Skeletal muscle satellite cell (primary cell): ENCODE data around the gene NKX6-1. TPM values are rescaled to one million over a fixed set of nuclear protein-coding genes. Genes with fewer than 3 reads are reported as not detected.

Experiments used
- H3K27me3 ChIP-seq: 2 replicates; pipeline ENCODE4 v1.7.0; 2013; ENCODE audit warnings: low read length; ENCODE audit not compliant: control insufficient read depth, insufficient read depth
- H3K36me3 ChIP-seq: 2 replicates; pipeline ENCODE4 v1.7.0; 2013; ENCODE audit warnings: mild to moderate bottlenecking, control low read depth, low read length; ENCODE audit not compliant: insufficient read depth
- H3K4me1 ChIP-seq: 2 replicates; pipeline ENCODE4 v1.7.0; 2013; ENCODE audit warnings: low read length; ENCODE audit not compliant: control insufficient read depth, insufficient read depth
- H3K4me2 ChIP-seq: 2 replicates; pipeline ENCODE4 v1.7.0; 2013; ENCODE audit warnings: mild to moderate bottlenecking, low read length
- H3K4me3 ChIP-seq: 2 replicates; pipeline ENCODE4 v1.7.0; 2013; ENCODE audit warnings: low read length
- H3K9ac ChIP-seq: 2 replicates; pipeline ENCODE4 v1.7.0; 2013; ENCODE audit warnings: mild to moderate bottlenecking, low read depth, low read length, moderate library complexity
- H3K9me3 ChIP-seq: replicated peaks from 2 replicates; pipeline ENCODE4 v1.7.0; 2013; ENCODE audit warnings: mild to moderate bottlenecking, control low read depth, low read length
- total RNA-seq: library from RNA; depleted of rRNA; stranded (reverse); fragments of >200 nt; gene quantifications from 2 replicates; pipeline ENCODE4 v1.2.3, GENCODE V29; 2012; rRNA removed

The NKX6-1 gene
- 0.22 TPM in 1 of 2 replicates, not detected in the other for total RNA-seq

DNA sequence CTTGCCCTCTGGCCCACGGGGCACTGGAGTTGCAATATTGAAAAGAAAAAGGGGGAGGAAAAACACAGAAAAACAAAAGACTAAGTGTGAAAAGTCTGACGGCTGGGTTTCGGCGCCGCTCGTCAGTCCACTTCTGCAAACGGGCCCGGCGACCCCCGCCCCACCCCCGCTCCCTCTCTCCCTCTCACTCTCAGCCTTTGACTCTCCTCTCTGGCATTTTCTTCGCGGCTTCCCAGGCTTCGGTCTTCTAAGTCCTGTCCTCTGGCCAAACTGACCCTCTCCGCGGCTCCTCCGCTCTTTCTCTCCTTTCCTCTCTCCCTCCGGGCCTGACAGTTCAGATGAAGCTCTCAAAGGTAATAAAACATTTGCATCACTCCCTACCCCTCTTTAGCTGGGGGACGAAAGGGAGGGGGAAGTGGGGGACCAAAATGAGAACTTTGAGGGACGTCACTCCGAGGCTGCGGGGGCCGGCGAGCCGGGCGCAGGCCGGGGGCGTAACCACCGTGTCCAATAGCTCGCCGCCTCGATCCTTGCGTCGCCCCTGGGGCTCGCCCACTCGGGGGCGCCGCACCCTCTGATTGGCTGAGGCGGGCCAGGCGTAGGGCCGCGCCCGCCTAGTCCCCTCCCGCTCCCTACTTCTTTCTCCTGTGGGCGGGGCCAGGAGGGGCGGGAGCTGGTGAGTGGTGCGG, at the start of gene NKX6-1:
Gene NKX6-1, minus strand, starts transcription at position 358 of the 689 bp plus-strand sequence. CDS start 1,064 bp downstream, outside the sequence.
- peak within 1 kb of the TSS; percentile 74 for H3K9ac ChIP-seq
- peak within 1 kb of the TSS; percentile 82 for H3K4me3 ChIP-seq
- H3K9me3 ChIP-seq, result no peaks in the 10 kb centered on the region
- H3K4me1 ChIP-seq, result peaks cover 25% of the 10 kb centered on the region
- peak within 1 kb of the TSS; percentile 98 for H3K4me2 ChIP-seq
- H3K27me3 ChIP-seq, result peaks cover 43% of the 10 kb centered on the region
- no peaks in the 10 kb centered on the region for H3K36me3 ChIP-seq

DNA sequence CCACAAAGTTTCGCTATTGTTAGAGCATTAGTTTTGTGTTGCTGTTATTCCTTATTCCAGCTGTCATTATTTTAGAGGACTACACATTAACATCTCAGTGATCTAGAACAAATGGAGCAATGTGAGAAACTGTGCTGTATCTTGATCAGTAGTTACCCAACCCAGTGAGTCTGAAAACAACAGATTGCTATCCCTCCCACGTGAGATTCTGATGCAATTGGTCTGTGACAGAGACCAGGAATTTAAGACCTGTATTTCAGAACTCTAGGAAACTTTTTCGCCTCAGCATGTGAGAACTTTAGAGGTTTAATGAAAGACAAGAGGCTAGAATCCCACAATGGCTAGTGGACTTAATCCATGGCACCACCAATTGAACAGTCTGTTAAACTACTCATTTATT, 48.1 kb upstream of the NKX6-1 start:
- H3K4me3 ChIP-seq, result no peak overlapping the region
- H3K4me2 ChIP-seq, result no peak overlapping the region
- no peaks in the 10 kb centered on the region for H3K4me1 ChIP-seq
- no peak overlapping the region for H3K9ac ChIP-seq
- no peaks in the 10 kb centered on the region for H3K36me3 ChIP-seq
- H3K27me3 ChIP-seq, result peaks cover 10% of the 10 kb centered on the region
- no peaks in the 10 kb centered on the region for H3K9me3 ChIP-seq

DNA sequence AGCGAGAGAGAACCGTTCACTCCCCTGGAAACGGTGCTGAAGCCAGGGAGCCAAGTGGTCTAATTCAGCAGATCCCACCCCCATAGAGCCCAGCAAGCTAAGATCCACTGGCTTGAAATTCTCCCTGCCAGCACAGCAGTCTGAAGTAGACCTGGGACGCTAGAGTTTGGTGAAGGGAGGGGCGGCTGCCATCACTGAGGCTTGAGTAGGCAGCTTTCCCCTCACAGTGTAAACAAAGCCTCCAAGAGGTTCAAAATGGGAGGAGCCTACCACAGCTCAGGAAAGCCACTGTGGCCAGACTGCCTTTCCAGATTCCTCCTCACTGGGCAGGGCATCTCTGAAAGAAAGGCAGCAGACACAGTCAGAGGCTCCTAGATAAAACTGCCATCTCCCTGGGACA, 46.0 kb upstream of the NKX6-1 start:
- Histone ChIP-seq H3K27me3 (peaks cover 6% of the 10 kb centered on the region), H3K4me2 (no peak overlapping the region), H3K4me1 (no peaks in the 10 kb centered on the region), H3K9me3 (no peaks in the 10 kb centered on the region), H3K36me3 (no peaks in the 10 kb centered on the region), H3K4me3 (no peak overlapping the region), H3K9ac (no peak overlapping the region)

DNA sequence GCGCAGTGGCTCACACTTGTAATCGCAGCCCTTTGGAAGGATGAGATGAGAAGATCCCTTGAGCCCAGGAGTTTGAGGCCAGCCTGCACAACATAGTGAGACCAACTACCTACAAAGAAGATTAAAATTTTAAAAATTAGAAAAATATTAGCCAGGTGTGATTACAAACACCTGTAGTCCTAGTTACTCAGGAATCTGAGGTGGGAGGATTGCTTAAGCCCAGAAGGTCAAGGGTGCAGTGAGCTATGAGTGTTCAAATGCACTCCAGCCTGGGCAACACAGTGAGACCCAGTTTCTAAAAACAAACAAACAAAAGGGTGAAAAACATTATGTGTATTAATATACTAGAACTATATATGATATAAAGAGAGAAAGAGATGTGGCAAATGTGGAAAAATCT, 36.8 kb upstream of the NKX6-1 start:
- no peaks in the 10 kb centered on the region for H3K4me1 ChIP-seq

DNA sequence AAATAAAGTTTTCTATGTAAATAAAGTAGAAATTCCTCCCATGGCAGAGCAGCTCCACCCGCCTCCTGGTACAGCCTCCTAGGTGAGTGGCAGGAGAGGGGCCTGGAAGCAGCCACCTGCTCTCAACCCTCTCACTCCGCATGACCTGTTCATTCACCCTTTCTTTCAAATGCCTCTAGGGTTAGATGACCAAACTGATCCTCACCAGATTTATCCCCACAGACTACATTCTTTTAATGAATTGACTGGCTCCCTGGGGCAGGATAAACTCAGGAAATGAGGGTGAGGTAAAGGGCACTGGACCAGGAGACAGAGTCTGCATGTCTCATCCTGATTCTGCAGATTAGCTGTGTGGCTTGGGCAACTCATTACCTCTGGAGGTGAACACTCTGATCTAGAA, 32.6 kb upstream of the NKX6-1 start:
- Histone ChIP-seq H3K9me3 (no peaks in the 10 kb centered on the region), H3K36me3 (no peaks in the 10 kb centered on the region), H3K9ac (no peak overlapping the region), H3K4me3 (no peak overlapping the region), H3K4me2 (no peak overlapping the region), H3K27me3 (peaks cover 14% of the 10 kb centered on the region), H3K4me1 (peaks cover 4% of the 10 kb centered on the region)

More for the DNA sequence above, 36.8 kb upstream of the NKX6-1 start:
- Histone ChIP-seq H3K4me3 (no peak overlapping the region), H3K4me2 (no peak overlapping the region), H3K36me3 (no peaks in the 10 kb centered on the region), H3K9me3 (no peaks in the 10 kb centered on the region), H3K27me3 (no peaks in the 10 kb centered on the region), H3K9ac (no peak overlapping the region)

DNA sequence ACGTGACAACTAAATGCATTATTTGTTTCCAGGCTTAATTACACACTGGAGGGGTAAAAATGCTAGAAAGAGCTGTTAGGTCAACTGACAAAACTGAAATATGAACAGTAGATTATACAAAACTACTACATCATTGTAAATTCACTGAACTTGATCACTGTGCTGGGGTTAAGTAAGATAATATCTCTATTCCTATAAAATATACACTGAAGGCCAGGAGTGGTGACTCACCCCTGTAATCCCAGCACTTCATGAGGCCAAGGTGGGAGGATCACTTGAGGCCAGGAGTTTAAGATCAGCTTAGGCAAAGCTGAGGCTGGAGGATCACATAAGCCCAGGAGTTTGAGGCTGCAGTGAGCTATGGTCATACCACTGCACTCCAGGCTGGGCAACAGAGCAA, 31.8 kb upstream of the NKX6-1 start:
- Histone ChIP-seq H3K9ac (no peak overlapping the region), H3K27me3 (peaks cover 20% of the 10 kb centered on the region), H3K4me3 (no peak overlapping the region), H3K9me3 (no peaks in the 10 kb centered on the region), H3K36me3 (no peaks in the 10 kb centered on the region), H3K4me2 (no peak overlapping the region), H3K4me1 (peaks cover 4% of the 10 kb centered on the region)

DNA sequence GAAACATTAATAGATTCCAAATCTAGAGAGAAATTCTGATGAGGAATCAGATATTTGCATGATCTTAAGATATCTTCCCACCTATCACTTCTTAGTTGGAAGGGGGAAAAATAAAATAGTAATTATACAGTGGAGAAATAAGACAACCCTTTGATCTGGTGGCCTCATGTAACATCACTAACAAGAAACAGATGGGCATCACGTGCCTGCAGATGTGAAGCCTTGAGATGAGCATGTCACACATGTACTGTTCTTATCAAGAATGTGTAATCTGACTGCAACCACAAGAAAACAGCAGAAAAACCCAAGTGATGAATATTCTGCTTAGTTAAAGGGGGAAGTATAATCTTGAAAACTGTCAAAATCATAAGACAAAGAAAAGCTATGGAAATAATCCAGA, 31.4 kb upstream of the NKX6-1 start:
- H3K9me3 ChIP-seq, result no peaks in the 10 kb centered on the region
- no peak overlapping the region for H3K4me2 ChIP-seq
- no peak overlapping the region for H3K4me3 ChIP-seq
- no peaks in the 10 kb centered on the region for H3K36me3 ChIP-seq
- no peak overlapping the region for H3K9ac ChIP-seq
- peaks cover 24% of the 10 kb centered on the region for H3K27me3 ChIP-seq
- peaks cover 4% of the 10 kb centered on the region for H3K4me1 ChIP-seq

DNA sequence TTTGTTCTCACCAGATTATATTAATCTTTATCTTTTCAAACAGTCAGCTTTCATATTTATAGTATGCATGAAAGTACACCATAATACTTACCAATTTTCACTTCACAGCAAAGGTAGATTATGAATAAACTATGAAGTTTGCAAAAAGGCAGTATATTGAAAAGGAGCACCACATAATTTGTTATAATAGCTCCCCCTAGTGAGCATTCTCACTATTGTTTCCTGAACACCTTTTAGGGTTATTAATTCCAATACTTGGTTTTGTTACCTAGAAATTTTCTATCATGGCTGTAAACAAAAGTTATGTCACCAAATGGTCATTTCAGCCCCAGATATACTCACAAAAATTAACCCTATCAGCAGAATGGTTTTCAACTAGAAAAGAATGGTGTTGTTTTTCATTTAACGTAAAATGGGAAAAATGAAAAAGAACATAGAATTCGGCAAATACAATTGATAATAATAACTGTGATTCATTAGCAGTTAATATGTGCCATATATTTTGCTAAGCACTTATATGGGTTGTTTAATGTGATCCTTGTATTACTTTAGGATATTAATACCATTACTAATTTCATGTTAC, 30.2 kb upstream of the NKX6-1 start:
- H3K36me3 ChIP-seq, result no peaks in the 10 kb centered on the region
- no peak overlapping the region for H3K4me3 ChIP-seq
- no peak overlapping the region for H3K9ac ChIP-seq
- H3K9me3 ChIP-seq, result no peaks in the 10 kb centered on the region
- H3K4me2 ChIP-seq, result no peak overlapping the region
- peaks cover 24% of the 10 kb centered on the region for H3K27me3 ChIP-seq
- H3K4me1 ChIP-seq, result peaks cover 4% of the 10 kb centered on the region

DNA sequence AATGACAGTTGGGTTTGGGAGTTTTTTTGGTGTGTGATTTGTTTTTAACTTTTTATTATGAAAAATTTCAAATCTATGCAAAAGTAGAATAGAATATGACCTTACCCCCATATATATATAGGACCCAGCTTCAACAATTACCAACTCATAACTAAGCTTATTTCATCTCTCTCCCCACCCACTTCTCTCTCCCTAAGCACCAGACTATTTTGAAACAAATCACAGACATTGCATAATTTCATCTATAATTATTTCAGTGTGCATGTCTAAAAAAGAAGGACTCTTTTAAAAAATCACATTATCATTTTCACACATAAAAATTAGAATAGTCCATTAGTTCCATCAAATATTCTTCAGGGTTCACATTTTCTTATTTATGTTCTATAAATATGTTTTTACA, 28.3 kb upstream of the NKX6-1 start:
- no peaks in the 10 kb centered on the region for H3K9me3 ChIP-seq
- H3K9ac ChIP-seq, result no peak overlapping the region

DNA sequence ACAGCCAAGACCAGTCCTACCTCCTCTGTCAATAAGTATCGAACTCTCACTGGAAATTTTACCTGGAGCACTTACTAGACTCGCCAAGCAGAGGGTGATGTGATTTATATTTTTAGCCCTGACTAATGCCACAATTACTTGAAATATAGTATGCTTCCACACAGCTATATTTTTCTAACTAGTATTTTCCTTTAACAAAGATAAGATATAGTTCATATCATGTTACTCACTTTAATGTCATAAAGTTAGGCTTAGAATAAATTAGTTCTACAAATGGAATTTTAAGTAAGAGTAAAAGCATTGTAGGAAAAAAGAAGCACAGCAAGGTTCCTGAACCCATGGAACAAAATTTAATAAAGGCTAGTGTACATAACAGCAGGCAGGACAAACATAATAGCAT, 16.0 kb upstream of the NKX6-1 start:
- Histone ChIP-seq H3K9ac (no peak overlapping the region), H3K4me3 (no peak overlapping the region), H3K9me3 (no peaks in the 10 kb centered on the region), H3K4me2 (no peak overlapping the region), H3K27me3 (peaks cover 38% of the 10 kb centered on the region), H3K4me1 (no peaks in the 10 kb centered on the region), H3K36me3 (no peaks in the 10 kb centered on the region)

More for the DNA sequence above, 28.3 kb upstream of the NKX6-1 start:
- Histone ChIP-seq H3K4me3 (no peak overlapping the region), H3K36me3 (no peaks in the 10 kb centered on the region), H3K4me2 (no peak overlapping the region), H3K27me3 (peaks cover 24% of the 10 kb centered on the region), H3K4me1 (peaks cover 4% of the 10 kb centered on the region)

DNA sequence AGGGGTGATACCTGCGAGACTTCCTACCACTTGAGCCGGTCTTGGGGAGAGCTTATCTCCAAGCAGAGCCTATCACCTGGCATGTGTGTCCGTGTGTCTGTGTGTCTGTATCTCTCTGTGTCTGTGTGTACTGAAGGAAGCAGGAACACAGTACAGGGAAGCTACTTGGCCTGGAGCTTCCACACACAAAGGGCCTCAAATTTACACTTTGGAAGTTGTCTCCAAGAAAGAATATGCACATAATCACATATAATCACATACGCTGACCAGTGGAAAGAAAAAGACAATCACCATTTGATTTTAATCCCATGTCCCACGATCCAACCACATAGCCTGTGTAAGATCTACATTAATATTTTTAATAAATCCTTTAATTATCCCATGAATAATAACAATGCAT, 13.2 kb upstream of the NKX6-1 start:
- Histone ChIP-seq H3K27me3 (peaks cover 39% of the 10 kb centered on the region), H3K4me3 (no peak overlapping the region), H3K9me3 (no peaks in the 10 kb centered on the region), H3K9ac (no peak overlapping the region), H3K4me2 (no peak overlapping the region), H3K4me1 (no peaks in the 10 kb centered on the region), H3K36me3 (no peaks in the 10 kb centered on the region)

DNA sequence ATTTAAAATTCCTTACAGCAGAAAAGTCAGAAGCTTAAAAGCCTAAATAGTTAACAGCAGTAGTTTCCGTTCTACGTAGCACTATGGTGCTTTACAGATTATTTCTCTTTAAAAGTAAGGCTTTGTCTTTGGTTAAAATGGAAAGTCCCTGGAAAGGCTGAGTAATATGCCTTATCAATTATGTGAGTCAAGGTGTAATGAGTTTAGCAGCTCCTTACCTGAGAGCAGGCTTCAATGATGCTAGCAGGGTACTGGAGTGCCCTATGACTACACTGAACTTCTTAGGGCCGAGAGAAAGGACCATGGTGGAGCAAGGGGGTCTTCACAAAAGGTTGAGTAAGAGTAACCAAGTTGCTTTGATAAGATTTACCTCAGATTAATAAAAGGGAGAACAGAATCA, 12.6 kb upstream of the NKX6-1 start:
- Histone ChIP-seq H3K4me3 (no peak overlapping the region), H3K9me3 (no peaks in the 10 kb centered on the region), H3K9ac (no peak overlapping the region), H3K4me2 (no peak overlapping the region), H3K4me1 (no peaks in the 10 kb centered on the region), H3K36me3 (no peaks in the 10 kb centered on the region), H3K27me3 (peaks cover 33% of the 10 kb centered on the region)
